GM11168 (cell line): ENCODE measurements around the gene CASP14.
"Not testable (repeated sequence)": the region's sequence is repeated elsewhere in the genome, so short reads cannot be mapped to it uniquely, and the experiment has no call there.

Experiments
- in situ Hi-C: fragments of 300-500 bp; cut with MboI; formaldehyde crosslinking; loops from one replicate; pipeline ENCODE4 v1.12.0; 2022; ENCODE audit warnings: low sequenced_read_pairs; ENCODE audit not compliant: unreplicated experiment

Gene CASP14

DNA sequence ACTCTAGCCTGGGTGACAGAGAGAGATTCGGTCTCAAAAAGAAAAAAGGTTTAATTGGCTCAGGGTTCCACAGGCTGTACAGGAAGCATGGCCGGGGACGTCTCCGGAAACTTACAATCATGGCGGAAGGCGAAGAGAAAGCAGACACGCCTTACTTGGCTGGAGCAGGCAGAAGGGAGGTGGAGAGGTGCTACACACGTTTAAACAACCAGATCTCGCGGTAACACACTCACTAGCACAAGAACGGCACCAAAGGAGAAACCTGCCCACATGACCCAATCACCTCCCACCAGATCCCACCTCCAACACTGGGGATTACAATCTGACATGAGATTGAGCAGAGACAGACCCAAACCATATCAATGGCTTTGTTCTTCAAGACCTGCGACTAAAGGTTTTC, 12.8 kb downstream of the CASP14 start:
- in situ Hi-C loops = no loop called here

DNA sequence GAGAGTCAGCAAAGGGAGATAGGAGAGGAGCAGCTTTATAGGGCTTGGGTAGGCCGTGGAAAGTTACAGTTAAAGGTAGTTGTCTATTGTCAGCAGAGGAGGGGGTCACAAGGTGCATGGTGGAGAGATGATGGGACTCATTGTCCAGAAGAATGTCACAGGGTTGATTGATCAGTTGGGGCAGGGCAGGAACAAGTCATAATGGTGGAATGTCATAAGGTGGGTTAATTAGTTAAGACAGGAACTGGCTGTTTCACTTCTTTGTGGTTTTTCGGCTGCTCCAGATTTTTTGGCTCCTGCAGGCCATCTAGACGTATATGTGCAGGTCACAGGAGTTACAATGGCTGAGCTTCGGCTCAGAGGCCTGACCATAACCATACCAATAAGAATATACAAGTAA, 21.1 kb downstream of the CASP14 start:
- in situ Hi-C loops = not testable (repeated sequence)

GRCh38 chr19:15072930-15073647, 23.8 kb downstream of the CASP14 start:
- in situ Hi-C loops = no loop called here

DNA sequence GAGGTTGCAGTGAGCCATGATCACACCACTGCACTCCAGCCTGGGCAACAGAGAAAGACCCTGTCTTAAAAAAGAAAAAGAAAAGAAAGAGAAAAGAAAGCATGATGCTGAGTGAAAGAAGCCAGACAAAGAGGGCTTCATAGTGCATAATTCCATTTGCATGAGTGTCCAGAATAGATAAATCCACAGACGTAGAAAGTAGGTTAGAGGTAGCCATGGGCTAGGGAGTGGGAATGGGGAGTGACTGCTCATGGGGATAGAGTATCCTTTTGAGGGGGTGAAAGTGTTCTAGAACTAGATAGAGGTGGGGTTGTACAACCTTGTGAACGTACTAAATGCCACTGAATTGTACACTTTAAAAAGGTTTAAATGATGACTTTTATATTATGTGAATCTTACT, 25.1 kb downstream of the CASP14 start:
- in situ Hi-C loops = no loop called here

DNA sequence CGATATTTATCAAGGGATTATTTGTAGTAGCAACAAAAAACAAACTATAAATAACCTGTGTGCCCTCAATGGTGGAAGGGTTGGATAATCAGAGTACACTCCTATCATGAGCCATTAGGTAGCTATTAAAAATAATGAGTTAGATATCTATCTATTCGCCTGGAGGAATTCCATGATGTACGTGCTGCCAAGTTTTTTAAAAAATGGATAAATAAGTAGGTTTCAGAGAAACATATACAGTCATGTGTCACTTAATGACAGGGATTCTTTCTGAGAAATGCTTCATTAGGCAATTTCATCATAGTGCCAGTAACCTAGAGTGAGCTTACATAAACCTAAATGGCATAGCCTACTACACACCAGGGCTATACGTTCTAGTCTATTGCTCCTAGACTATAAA, 26.5 kb downstream of the CASP14 start:
- in situ Hi-C loops = no loop called here

DNA sequence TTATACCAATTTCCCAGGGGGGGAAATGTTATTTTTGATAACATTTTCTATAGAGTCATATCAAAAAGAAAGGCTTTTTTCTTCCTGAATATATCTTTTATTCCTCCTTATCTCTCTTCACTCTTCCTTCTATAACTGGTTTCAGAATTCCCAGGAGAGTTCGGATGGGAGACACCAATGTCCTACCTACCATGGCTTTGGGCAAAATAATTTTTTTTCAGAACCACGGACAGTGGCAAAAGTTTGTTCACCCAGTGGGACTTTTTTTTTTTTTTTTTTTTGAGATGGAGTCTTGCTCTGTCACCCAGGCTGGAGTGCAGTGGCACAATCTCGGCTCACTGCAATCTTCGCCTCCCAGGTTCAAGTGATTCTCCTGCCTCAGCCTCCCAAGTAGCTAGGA, 30.7 kb downstream of the CASP14 start:
- in situ Hi-C loops = not testable (repeated sequence)

DNA sequence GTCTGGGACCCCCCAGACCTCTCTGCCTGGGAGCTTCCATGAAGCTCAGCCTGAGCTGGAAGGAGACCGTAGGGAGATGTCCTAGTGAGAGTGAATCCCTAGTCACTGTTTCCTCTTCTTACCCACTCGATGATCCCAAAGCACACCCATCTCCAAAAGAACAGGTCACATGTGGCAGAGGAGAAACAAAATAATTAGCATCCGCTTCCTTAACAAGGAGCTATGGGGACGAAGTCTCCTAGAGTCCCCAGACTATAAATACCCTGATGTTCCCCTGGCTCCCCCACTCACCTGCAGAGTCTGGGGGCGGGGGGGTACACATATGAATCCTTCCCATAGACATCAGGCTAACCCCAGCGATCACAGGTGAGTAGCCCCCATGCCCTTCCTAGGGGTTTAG, 32.6 kb downstream of the CASP14 start, which contains the start of gene OR1I1:
Gene OR1I1 (plus strand): TSS at position 301 of the 400 bp plus-strand sequence. CDS start 4,855 bp downstream, outside the sequence.
- in situ Hi-C loops = no loop called here

DNA sequence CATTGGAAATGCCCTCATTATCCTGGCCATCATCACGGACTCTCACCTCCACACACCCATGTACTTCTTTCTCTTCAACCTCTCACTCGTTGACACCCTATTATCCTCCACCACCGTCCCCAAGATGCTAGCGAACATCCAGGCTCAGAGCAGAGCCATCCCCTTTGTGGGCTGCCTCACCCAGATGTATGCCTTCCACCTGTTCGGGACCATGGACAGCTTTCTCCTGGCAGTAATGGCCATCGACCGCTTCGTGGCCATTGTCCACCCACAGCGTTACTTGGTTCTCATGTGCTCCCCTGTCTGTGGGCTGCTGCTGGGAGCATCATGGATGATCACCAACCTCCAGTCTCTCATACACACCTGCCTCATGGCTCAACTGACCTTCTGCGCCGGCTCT, 37.9 kb downstream of the CASP14 start:
- in situ Hi-C loops = no loop called here

DNA sequence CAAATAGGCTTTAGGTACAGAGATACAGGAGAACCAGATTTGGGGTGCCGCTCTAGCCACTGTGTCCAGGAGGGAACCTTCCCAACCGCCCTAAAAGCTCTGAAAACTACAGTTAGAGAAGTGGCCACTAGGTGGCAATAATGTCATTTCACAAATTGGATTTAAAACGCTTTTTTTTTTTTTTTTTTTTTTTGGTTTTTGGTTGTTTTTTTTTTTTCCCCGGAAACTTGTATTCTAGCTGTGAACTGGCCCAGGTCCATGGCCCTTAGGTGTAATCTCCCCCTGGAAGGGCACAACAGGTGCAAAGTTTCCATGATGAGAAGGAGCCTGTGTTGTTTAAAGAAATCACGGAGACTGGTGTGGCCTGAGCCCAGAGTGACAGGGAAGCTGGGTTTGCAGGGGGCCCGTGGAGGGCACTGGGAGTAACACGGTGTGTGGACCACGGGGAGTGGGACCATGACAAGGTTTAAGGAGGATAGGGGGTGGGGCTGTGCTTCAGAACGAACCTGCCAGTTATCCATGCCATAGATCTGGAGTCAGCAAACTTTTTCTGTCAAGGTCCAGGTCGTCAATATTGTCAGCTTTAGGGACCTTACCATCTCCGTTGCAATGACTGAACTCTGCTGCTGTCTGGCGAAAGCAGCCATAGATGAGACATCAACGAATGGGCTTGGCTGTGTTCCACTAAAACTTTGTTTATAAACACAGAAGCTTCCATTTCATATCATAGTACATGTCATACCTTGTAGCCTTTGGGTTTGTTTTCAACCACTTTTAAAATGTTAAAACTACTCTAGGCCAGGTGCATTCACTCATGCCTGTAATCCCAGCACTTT, 42.9 kb downstream of the CASP14 start:
- in situ Hi-C loops = loop anchor here (10.0 kb wide), 1 partner anchor 63 kb away; no protein-coding TSS in a partner anchor

DNA sequence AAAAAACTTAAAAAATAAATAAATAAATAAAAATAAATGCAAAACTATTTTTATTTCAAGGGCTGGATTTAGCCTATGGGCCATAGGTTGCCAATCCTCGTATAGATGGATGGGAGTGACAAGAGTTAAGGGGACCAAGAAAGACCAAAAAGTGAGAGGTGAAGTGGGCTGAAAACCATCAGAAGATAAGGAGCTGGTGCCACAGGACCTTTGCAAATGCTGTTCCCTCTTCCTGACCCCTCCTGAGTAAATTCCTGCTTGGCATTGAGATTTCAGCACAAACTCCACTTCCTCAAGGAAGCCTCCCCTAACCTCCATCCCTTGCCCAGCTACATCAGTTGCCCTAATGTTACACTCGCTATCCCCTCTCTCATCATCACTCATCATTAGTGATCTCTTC, 43.7 kb downstream of the CASP14 start:
- in situ Hi-C loops = loop anchor here (10.0 kb wide), 1 partner anchor 62 kb away; no protein-coding TSS in a partner anchor

- in situ Hi-C loops = loop anchor here (10.0 kb wide), 1 partner anchor 59 kb away; no protein-coding TSS in a partner anchor
These were observed 46.9 kb downstream of the CASP14 start for GRCh38 chr19:15096223-15096622.

GRCh38 chr19:15097980-15098379, 48.7 kb downstream of the CASP14 start:
- in situ Hi-C loops = loop anchor here (10.0 kb wide), 1 partner anchor 57 kb away; no protein-coding TSS in a partner anchor

GRCh38 chr19:15098460-15098859, 49.2 kb downstream of the CASP14 start:
- in situ Hi-C loops = loop anchor here (10.0 kb wide), 1 partner anchor 56 kb away; no protein-coding TSS in a partner anchor

GRCh38 chr19:15099017-15099582, 49.8 kb downstream of the CASP14 start:
- in situ Hi-C loops = loop anchor here (10.0 kb wide), 1 partner anchor 56 kb away; no protein-coding TSS in a partner anchor

- in situ Hi-C loops = no loop called here
These were observed 52.3 kb downstream of the CASP14 start for GRCh38 chr19:15101479-15102082.

DNA sequence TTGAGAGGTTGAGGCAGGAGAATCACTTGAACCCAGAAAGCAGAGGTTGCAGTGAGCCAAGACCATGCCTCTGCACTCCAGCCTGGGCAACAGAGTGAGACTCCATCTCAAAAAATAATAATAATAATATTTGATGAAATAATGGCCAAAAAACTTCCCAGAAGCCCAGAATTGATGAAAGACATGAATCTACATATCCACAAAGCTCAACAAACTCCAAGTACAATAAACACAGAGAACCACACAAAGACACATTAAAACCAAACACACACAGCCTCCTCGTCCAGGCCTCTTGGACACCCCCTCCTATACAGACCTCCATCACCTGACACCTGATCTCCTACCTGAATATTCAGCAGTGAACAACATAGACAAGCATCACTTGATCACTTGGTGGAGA, 54.7 kb downstream of the CASP14 start:
- in situ Hi-C loops = no loop called here

- in situ Hi-C loops = no loop called here
These were observed 55.1 kb downstream of the CASP14 start for GRCh38 chr19:15104411-15104810.

- in situ Hi-C loops = no loop called here
These were observed 55.8 kb downstream of the CASP14 start for GRCh38 chr19:15105044-15105443.

DNA sequence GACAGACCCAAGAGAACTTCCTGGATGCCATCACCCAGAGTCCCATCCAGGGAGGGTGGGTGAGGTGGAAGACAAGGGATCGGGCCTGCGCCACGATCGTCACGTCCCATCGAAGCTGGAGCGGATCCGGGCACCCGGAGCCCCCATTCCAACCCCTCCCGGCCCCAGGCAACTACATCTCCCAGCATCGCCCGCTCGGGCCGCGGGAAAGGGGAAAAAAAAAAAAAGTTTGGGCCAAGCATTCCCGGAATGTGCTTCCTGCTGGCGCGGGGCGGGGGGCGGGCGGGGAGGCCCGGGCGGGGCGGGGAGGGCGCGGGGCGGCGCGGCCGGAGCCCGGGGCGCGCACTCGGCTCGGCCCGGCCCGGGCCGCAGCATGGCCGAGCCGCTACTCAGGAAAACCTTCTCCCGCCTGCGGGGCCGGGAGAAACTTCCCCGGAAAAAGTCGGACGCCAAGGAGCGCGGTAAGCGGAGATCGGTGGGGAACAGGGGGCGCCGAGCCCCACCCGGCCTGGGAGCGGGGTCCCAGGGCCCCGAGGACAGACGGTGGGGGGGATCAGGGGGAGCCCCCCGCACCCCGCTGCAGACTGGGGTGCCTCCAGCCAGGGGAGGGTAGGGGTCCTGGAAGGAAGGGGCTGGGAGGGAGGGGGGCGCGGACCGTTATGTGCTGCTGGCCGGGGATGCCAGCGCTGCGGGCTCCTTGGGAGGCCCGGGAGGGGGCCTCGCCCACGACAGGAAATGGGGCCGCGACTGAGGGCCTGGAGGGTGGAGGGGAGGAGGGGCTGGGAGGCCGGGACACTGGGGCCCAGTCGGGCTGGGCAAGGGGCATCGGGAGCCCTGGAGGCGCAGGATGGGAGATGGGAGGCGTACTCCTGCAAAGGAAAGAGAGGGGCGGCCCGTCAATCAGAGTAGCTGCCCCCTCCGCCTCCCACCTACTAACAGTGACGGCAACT, 58.1 kb downstream of the CASP14 start, which contains the start of gene SYDE1:
Gene SYDE1 (plus strand): TSS at position 341 of the 950 bp plus-strand sequence. CDS start 33 bp downstream, at position 374.
- in situ Hi-C loops = no loop called here
